Fibroblast of lung (primary cell): ENCODE measurements around the gene FAM53B. TPM values are rescaled to one million over a fixed set of nuclear protein-coding genes. Genes with fewer than 3 reads are reported as not detected.

Experiments
- DNase-seq, 2 donors: peaks; one replicate each; pipeline versions ENCODE4 v3.0.0 to v3.0.0-alpha.2; 2010; ENCODE audit warnings: low read depth in 2 of 2
- H2AFZ ChIP-seq: 2 replicates; pipeline ENCODE4 v1.5.1; 2012; ENCODE audit warnings: low read length, control low read depth, inconsistent platforms
- H3K27ac ChIP-seq: 2 replicates; pipeline ENCODE4 v1.5.1; 2011; ENCODE audit warnings: low read length, control low read depth; ENCODE audit not compliant: insufficient read depth
- H3K27me3 ChIP-seq: 2 replicates; pipeline ENCODE4 v1.5.1; 2011; ENCODE audit warnings: mild to moderate bottlenecking, low read length; ENCODE audit not compliant: control insufficient read depth, insufficient read depth
- H3K36me3 ChIP-seq: 2 replicates; pipeline ENCODE4 v1.5.1; 2011; ENCODE audit warnings: low read length; ENCODE audit not compliant: control insufficient read depth, insufficient read depth
- H3K4me1 ChIP-seq: 2 replicates; pipeline ENCODE4 v1.5.1; 2011; ENCODE audit warnings: low read length; ENCODE audit not compliant: control insufficient read depth, insufficient read depth; ENCODE audit errors: extremely low read depth
- H3K4me2 ChIP-seq: 2 replicates; pipeline ENCODE4 v1.5.1; 2011; ENCODE audit warnings: low read length, control low read depth; ENCODE audit not compliant: insufficient read depth; ENCODE audit errors: extremely low read depth
- H3K4me3 ChIP-seq, 4 experiments: fragments of 200-600 bp in 1 of 4; sonication (generic) in 1 of 4; replicated peaks in 1 of 4; 2 replicates each; pipeline ENCODE4 v1.5.1; 2011 to 2016; ENCODE audit warnings: low read length in 4 of 4, low read depth in 3 of 4, mild to moderate bottlenecking in 3 of 4, control low read depth in 2 of 4, inconsistent platforms in 1 of 4, mixed read lengths in 1 of 4; ENCODE audit not compliant: insufficient read depth in 1 of 4; ENCODE audit errors: control extremely low read depth in 1 of 4
- H3K79me2 ChIP-seq: 2 replicates; pipeline ENCODE4 v1.5.1; 2012; ENCODE audit warnings: mild to moderate bottlenecking, low read length, inconsistent platforms; ENCODE audit not compliant: control insufficient read depth, insufficient read depth
- H3K9ac ChIP-seq: 2 replicates; pipeline ENCODE4 v1.5.1; 2011; ENCODE audit warnings: mild to moderate bottlenecking, low read length, control low read depth; ENCODE audit not compliant: insufficient read depth
- H3K9me3 ChIP-seq: 2 replicates; pipeline ENCODE4 v1.5.1; 2012; ENCODE audit warnings: low read depth, low read length; ENCODE audit not compliant: control insufficient read depth, insufficient read depth
- H4K20me1 ChIP-seq: 2 replicates; pipeline ENCODE4 v1.5.1; 2011; ENCODE audit warnings: low read length; ENCODE audit not compliant: control insufficient read depth, insufficient read depth; ENCODE audit errors: extremely low read depth
- EZH2 ChIP-seq: IDR thresholded peaks from 2 replicates; pipeline ENCODE4 v1.5.1; 2012; ENCODE audit warnings: low read length, control low read depth, mild to moderate bottlenecking; ENCODE audit errors: missing control alignments
- polyA plus RNA-seq, 2 donors: library from polyadenylated mRNA; depleted of rRNA in 1 of 2; stranded (reverse) in 1 of 2; unstranded in 1 of 2; fragments of >200 nt; gene quantifications; 2 replicates each; pipeline ENCODE4 v1.2.1, GENCODE V29; 2011 to 2012; ENCODE audit warnings: missing spikeins in 1 of 2
- total RNA-seq: library from RNA; depleted of rRNA; stranded (reverse); fragments of >200 nt; gene quantifications from 2 replicates; pipeline ENCODE4 v1.2.1, GENCODE V29; 2014
- TF ChIP-seq, protein P1 (sequence below), 2 donors: IDR thresholded peaks in 1 of 2; conservative IDR thresholded peaks in 1 of 2; 1 replicate in 1 of 2; 2 replicates in 1 of 2; pipeline ENCODE4 v1.5.1; 2011 to 2012; ENCODE audit warnings: low read length in 2 of 2, control low read depth in 1 of 2, inconsistent platforms in 1 of 2, low read depth in 1 of 2, mild to moderate bottlenecking in 1 of 2

The FAM53B gene
- total and polyA plus RNA-seq, 2 donors (not counting 1 experiment from before 2014, with no cell fraction given) = 2.2 to 11.7 TPM

DNA sequence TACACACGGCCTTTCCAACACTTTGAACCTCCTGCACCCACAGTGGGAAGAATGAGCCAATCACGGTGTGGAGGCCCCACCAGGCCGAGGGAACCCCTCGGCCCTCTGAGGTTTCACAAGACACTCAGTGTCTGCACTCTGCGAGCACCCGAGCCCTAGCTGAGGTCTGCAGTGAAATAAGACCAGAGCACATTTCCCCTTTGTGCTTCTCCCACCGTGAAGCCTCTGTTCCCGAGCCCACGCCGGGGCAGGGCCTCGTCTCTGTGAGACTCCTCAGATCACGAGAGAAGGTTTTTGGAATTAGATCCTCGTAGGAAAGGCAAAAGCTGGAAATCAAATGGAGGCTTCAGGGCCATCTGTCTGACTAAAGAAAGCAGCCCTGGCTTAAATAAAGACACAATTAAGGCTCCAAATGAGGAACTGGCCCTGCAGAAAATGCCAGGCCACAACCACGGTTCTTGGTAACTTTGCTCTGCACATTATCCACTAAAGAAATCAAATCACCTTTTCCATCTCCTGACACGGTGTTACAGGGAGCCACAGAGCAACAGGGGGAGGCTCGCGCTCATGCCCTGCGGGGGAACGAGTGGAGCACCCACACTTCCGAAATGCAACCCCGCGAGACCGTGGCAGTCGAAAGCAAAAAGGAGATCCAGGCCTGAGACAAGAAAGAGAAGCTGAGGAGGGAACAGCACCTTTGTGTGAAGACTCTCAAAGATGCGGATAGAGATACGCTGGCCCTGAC, 43.7 kb downstream of the FAM53B start:
- Histone ChIP-seq H3K4me1 (peaks cover 19% of the 10 kb centered on the region), H3K4me3 (no peak overlapping the region), H3K27ac (no peak overlapping the region), H2AFZ (no peak overlapping the region), H3K9me3 (no peaks in the 10 kb centered on the region), H3K79me2 (no peaks in the 10 kb centered on the region), H3K4me2 (no peak overlapping the region), H3K9ac (no peak overlapping the region), H4K20me1 (no peaks in the 10 kb centered on the region), H3K27me3 (no peaks in the 10 kb centered on the region), H3K36me3 (peaks cover 1% of the 10 kb centered on the region)
- no peak for DNase-seq
- no peak for TF ChIP-seq EZH2
- TF ChIP-seq, protein P1, sequence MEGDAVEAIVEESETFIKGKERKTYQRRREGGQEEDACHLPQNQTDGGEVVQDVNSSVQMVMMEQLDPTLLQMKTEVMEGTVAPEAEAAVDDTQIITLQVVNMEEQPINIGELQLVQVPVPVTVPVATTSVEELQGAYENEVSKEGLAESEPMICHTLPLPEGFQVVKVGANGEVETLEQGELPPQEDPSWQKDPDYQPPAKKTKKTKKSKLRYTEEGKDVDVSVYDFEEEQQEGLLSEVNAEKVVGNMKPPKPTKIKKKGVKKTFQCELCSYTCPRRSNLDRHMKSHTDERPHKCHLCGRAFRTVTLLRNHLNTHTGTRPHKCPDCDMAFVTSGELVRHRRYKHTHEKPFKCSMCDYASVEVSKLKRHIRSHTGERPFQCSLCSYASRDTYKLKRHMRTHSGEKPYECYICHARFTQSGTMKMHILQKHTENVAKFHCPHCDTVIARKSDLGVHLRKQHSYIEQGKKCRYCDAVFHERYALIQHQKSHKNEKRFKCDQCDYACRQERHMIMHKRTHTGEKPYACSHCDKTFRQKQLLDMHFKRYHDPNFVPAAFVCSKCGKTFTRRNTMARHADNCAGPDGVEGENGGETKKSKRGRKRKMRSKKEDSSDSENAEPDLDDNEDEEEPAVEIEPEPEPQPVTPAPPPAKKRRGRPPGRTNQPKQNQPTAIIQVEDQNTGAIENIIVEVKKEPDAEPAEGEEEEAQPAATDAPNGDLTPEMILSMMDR (conservative IDR thresholded peaks at IDR 0.05 in 1 of 2, IDR thresholded peaks at IDR 0.05 in 1 of 2; ENCODE audit: low read depth in 1 of 2, low read length in 2 of 2) = no peak

DNA sequence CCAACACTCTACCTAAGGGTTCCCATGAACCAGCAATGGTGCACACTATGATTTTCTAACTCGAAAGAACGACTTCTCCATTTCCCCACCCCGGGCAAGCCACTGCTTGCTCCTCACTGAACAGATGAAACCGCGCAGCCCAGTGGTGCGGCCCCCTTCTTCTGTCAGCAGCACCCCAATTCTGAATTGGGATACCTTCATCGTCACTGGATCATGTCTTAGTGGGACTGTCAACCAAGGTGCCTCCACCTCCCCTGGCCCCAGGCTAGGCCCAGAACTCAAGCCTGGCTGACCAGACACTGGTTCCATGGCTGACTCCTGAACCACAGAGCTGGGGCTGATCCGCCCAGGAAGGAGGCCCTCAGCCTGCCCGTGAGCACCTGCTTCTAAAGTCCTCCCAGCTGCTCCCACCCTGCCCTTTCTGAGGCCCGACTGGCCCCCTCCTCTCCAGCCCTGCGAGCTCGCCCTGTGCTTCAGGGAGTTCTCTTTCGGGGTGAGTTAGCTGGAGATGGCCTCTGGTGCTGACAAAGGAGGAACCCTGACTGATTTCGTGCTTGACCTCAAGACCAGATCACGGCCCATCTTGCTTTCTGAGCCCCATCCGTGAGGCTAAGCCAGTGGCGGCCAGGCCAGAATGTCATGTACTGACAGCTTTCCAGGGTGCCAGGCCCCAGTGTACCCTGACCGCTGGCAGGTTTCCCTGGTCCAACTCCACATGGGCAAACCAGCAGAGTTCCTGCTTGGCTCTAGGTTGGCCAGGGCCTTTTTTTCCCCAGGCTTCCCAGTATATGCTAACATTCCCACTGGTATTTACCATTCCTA, 44.5 kb downstream of the FAM53B start:
- no peak for DNase-seq
- no peaks in the 10 kb centered on the region for H4K20me1 ChIP-seq
- H2AFZ ChIP-seq = no peak overlapping the region
- H3K79me2 ChIP-seq = no peaks in the 10 kb centered on the region
- H3K4me2 ChIP-seq = no peak overlapping the region
- peaks cover 19% of the 10 kb centered on the region for H3K4me1 ChIP-seq
- H3K9me3 ChIP-seq = no peaks in the 10 kb centered on the region
- TF ChIP-seq, protein P1 (conservative IDR thresholded peaks at IDR 0.05 in 1 of 2, IDR thresholded peaks at IDR 0.05 in 1 of 2; ENCODE audit: low read depth in 1 of 2, low read length in 2 of 2) = no peak
- H3K9ac ChIP-seq = no peak overlapping the region
- H3K27me3 ChIP-seq = no peaks in the 10 kb centered on the region
- H3K4me3 ChIP-seq = no peak overlapping the region
- H3K36me3 ChIP-seq = no peaks in the 10 kb centered on the region
- no peak overlapping the region for H3K27ac ChIP-seq

DNA sequence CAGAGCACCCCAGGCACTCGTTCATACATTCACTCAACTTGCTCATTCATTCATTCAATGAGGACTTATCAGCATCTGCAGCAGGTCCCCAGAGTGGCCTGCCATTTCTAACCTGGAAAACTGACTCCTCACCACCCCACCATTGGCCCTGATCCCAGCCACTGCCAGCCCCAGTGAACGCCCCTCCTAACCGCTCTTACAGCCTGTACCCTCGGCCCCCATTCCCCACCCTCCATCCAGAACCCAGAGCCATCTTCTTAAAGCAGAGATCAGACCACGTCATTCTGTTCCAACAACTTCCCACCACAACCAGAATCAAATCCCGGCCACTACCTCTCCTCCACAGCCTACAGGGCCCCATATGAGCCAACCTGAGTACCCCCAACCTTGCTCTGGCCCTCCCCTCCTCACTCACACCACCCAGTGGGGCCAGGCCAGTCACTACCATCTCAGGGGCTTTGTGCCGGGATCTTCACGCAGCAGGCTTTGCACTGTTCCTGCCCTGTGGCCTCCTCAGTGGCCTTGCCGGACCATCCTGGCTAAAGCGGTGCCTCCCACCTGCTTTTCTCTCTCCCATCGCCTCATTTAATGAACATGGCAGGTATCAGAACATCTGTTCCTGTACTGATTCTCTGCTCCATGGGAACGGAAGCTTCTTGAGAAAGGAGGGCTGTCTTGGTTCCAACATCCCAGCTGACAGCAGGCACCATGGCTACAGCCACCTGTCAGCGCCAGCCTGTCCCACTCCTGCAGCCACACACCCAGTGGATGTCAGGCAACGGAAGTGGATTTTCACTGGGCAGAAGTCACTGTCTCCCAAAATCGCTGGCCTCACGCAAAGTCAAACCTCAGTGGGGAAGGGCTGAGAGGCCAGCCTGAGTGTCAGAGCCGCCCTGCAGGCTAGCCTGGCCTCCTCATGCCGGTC, 45.4 kb downstream of the FAM53B start:
- no peak for DNase-seq
- Histone ChIP-seq H3K27me3 (no peaks in the 10 kb centered on the region), H3K9me3 (no peaks in the 10 kb centered on the region), H3K79me2 (no peaks in the 10 kb centered on the region), H3K9ac (no peak overlapping the region), H2AFZ (no peak overlapping the region), H3K36me3 (no peaks in the 10 kb centered on the region), H3K4me2 (no peak overlapping the region), H3K4me1 (peaks cover 16% of the 10 kb centered on the region), H3K27ac (no peak overlapping the region), H3K4me3 (no peak overlapping the region), H4K20me1 (no peaks in the 10 kb centered on the region)
- TF ChIP-seq, protein P1 (conservative IDR thresholded peaks at IDR 0.05 in 1 of 2, IDR thresholded peaks at IDR 0.05 in 1 of 2; ENCODE audit: low read depth in 1 of 2, low read length in 2 of 2) = no peak
- TF ChIP-seq EZH2 = no peak
